Left renal cortex interstitium (tissue), 4 donors: ENCODE data around the gene ZER1. TPM values are rescaled to one million over a fixed set of nuclear protein-coding genes. Genes with fewer than 3 reads are reported as not detected.
"Not testable (repeated sequence)": the region's sequence is repeated elsewhere in the genome, so short reads cannot be mapped to it uniquely, and the experiment has no call there.

Source experiments
- DNase-seq, 4 donors: peaks; one replicate each; pipeline ENCODE4 v3.0.0-alpha.2; 2013; ENCODE audit warnings: low read depth in 4 of 4, low spot score in 2 of 4, missing footprints in 1 of 4
- polyA plus RNA-seq, 4 donors: library from polyadenylated mRNA; unstranded; fragments of 120-200 nt; gene quantifications; one replicate each; pipeline ENCODE4 v1.2.1, GENCODE V29; 2013; ENCODE audit not compliant: insufficient read length in 4 of 4

ZER1 gene
- polyA plus RNA-seq, 4 donors = 33.5 to 43.9 (median 37.0) TPM

GRCh38 chr9:128788445-128788844 is 16.7 kb upstream of the ZER1 start:
- DNase-seq = no peak

DNA sequence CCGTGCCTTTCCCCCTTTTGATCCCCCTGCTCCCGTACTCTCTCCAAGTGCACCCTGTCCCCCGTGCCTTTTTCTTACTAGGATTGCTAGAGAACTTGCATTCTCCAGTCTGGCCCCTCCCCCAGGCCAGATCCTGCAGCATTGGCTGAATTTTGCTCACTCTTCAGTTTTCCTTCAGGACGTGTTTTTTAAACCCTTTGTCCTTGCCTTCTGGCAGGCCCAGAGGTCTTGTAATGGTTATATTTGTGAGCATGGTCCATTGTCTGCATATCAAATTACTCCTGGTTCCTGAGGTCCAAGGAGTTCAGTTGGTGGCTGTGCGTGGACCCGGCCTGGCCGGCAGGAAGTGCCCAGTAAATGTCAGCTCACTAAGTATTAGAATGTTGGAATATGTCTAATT is 15.9 kb upstream of the ZER1 start:
- peak in 3 of 4 donors; percentile 3 to 17 (median 16) for DNase-seq

DNA sequence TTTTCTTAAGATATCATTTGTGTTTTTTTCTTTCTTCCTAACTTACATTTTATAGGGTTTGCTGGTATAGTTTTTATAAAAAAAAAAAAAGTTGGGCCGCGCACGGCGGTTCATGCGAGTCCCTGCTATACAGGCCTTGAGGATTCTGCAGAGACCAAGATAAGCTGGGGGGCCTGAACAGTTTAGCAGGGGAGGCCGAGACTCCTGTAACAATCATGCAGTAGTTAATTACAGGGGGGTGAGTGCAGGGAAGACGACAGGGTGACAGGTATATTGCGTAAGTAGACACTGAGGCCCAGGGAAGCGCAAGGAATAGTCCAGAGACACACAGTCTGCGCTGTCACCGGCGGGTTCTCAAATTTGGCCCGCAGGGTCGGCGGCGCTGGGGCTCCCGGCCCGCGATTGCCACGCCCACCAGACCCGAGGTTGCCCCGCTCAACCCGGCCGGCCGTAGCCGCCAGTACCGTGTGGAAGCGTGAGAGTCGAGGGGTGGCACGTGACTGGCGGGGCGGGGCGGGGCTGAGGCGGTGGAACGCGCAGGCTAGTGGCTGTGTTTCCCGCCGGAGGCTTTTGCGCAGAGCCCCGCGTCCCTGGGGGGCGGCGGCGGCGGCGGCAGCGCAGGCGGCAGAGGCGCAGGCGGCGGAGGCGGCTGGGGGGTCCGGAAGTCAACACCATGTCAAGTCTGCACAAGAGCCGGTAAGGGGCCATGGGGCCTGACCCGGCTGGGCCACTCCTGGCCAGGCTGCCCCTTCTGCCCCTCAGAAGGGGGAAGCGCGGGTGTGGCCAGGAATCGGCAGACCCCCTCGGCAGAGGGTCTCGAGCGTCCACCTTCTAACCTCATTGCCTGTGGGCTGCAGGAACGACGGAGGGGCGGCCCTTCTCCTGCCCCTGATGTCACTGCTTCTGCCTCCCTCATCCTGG is 15.2 kb upstream of the ZER1 start, which contains the start of gene TBC1D13:
TSS of gene TBC1D13 (plus strand) at position 573 of the 921 bp plus-strand sequence. CDS start at position 674, 101 bp downstream.
- DNase-seq = peak; percentile 42 to 56 (median 49)

- DNase-seq = no peak
Measured at GRCh38 chr9:128785427-128785826, 13.7 kb upstream of the ZER1 start.

GRCh38 chr9:128782669-128783068 is 10.9 kb upstream of the ZER1 start:
- DNase-seq = no peak

GRCh38 chr9:128781187-128782070 is 9.7 kb upstream of the ZER1 start:
- no peak for DNase-seq

GRCh38 chr9:128780093-128780492 is 8.4 kb upstream of the ZER1 start:
- not testable (repeated sequence) for DNase-seq

DNA sequence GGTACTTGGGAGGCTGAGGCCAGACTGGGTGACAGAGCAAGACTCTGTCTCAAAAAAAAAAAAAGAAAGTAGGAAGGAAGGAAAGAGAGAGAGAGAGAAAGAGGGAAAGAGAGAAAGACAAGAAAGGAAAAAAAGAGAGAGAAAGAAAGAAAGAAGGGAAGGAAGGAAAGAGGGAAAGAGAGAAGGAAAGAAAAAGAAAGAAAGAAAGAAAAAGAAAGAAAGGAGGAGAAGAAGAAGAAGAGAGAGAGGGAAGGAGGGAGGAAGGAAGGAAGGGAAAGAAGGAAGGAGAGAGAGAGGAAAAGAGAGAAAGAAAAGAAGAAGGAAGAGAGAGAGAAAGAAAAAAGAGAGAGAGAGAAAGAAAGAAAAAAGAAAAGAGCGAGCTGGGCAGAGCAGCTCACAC is 3.1 kb upstream of the ZER1 start:
- DNase-seq = no peak

- DNase-seq = no peak
Measured at GRCh38 chr9:128773049-128773448, 1.3 kb upstream of the ZER1 start.

DNA sequence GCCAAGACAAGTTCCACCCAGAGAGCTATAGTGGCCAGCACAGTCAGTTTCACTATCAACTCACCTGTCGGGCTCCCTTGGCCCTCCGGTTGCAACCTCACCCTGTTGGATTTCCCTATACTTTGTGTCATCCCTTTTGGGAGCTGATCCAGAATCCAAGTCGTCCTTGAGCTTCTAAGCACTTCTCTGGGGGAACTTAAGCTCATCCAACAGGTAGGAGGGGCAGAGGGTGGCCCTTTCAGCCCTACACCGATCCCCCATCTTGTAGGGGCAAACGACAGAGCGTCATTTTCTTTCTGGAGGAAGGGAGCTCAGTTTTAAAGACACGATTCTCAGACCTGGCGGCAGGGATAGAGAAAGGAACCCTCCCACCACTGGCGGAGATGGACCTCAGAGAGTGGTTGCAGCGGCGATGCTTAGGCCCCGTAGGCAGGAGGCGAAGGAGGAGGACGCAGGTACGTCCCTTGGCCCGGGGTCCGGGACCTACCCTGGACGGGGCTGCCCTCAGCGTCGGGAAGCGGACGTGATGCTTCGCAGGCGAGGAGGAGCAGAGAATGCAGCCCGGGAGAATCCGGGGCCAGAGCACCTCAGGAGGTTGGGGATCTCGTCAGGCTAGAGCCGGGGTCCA is 519 bp downstream of the ZER1 start:
- DNase-seq = peak in 3 of 4 donors; percentile 10 to 21 (median 11)

GRCh38 chr9:128770286-128771030 is 1.3 kb downstream of the ZER1 start:
- no peak for DNase-seq

GRCh38 chr9:128768606-128769005 is 3.1 kb downstream of the ZER1 start:
- no peak for DNase-seq

DNA sequence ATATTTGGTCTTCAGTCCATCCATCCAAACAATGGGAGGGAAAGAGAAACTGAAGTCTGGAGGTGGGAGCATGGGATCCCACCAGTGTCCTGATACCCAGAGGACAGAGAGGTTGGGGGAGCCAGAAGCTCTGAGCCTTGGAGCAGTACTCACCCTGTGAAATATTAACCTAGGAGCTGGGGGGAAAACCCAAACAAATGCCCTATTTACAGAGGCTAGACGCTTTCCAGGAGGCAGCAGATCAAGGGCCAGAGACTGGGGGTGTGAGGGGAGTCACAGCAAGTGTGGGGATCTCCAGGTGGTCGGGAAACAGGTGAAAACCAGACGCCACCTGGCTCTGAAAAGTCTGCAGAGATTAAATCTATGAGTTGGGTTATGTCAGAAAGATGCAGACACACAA is 6.2 kb downstream of the ZER1 start:
- no peak for DNase-seq

- no peak for DNase-seq
Measured at GRCh38 chr9:128764361-128764760, 7.4 kb downstream of the ZER1 start.

GRCh38 chr9:128762671-128763449 is 8.9 kb downstream of the ZER1 start:
- DNase-seq = no peak

DNA sequence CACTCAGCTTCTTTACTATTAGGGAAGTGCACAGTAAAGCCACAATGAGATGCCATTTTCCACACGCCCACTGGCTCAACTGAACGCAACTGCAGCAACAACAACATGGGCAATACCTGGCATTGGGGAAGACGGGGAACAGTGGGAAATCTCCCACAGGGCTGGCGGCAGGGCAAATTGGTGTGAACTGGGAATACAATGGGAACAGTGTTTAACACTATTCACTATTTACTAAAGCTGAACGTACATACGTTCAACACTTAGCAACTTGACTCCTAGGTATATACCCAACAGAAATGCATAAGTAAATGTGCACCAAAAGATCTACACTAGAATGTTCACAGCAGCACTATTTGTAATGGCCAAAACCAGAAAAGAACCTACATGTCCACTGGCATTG is 14.1 kb downstream of the ZER1 start:
- DNase-seq = no peak

DNA sequence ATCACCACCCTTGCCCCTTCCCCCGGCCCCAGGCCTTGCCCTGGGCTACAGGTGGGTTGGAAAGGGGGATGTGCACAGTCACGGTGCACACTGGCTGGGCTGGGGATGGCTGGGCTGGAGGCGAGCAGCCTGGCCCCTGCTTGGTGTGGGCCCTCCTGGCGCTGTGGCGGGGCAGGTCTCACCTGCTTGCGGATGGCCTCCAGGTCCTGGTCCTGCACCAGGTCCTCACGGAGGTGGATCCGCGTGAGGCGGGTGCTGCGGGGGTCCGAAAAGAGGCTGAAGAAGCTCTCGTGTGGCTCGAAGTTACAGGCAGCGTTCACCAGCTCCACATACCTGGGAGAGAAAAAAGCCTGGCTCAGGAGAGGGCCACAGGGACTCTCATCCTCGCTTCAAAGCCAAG is 18.1 kb downstream of the ZER1 start:
- no peak for DNase-seq

GRCh38 chr9:128750926-128751595 is 20.7 kb downstream of the ZER1 start:
- DNase-seq = no peak

- no peak for DNase-seq
Measured at GRCh38 chr9:128747241-128747640, 24.5 kb downstream of the ZER1 start.
